Measurements from ENCODE around the gene SPATC1L. TPM values are rescaled to one million over a fixed set of nuclear protein-coding genes. Genes with fewer than 3 reads are reported as not detected.
"Not testable (repeated sequence)": the region's sequence is repeated elsewhere in the genome, so short reads cannot be mapped to it uniquely, and the experiment has no call there.

SPATC1L gene
- total RNA-seq, 6 donors from 2014 or later, result 0.91 to 22.0 (median 7.2) TPM

GRCh38 chr21:46228345-46229051 is 44.2 kb upstream of the SPATC1L start, which contains the start of gene LSS:
Gene LSS, minus strand, starts transcription at chr21:46228774. Its CDS starts 29 bp downstream, at chr21:46228745.
- peak; percentile 95 to 99 for ATAC-seq (ENCODE audit: low FRiP score in 2 of 2)
- DNase-seq, result peak; percentile 99 to 100
- Histone ChIP-seq H3K27me3 (no peaks in the 10 kb centered on the region), H3K4me1 (peaks cover 20 to 41% (median 32%) of the 10 kb centered on the region in 4 donors), H3K9me3 (no peaks in the 10 kb centered on the region), H3K36me3 (peaks cover 0 to 6% (median 0%) of the 10 kb centered on the region in 4 donors), H3K27ac (peak within 1 kb of the TSS; percentile 74 to 90 (median 85)), H3K4me3 (peak within 1 kb of the TSS; percentile 84 to 100 (median 87))
- WGBS, 2 donors, result 0 to 1% methylated on average over 2 to 15 of the region's 77 CpGs
- peak in 1 of 2 donors; percentile 87 for TF ChIP-seq POLR2AphosphoS5 (IDR thresholded peaks at IDR 0.05)
- TF ChIP-seq POLR2A (IDR thresholded peaks at IDR 0.05), result peak in 3 of 4 donors; percentile 49 to 82 (median 73)
- peak in 1 of 4 donors; percentile 62 for TF ChIP-seq EP300 (IDR thresholded peaks at IDR 0.05)
- peak in 1 of 6 experiments; percentile 14 for TF ChIP-seq CTCF (IDR thresholded peaks at IDR 0.05)

- peak overlapping the region; percentile 74 to 90 (median 85) for H3K27ac ChIP-seq
- no peaks in the 10 kb centered on the region for H3K27me3 ChIP-seq
- DNase-seq, result peak in 1 of 2 donors; percentile 68
- peaks cover 0 to 4% (median 2%) of the 10 kb centered on the region in 4 donors for H3K36me3 ChIP-seq
- ATAC-seq (ENCODE audit: low FRiP score in 2 of 2), result no peak
- H3K9me3 ChIP-seq, result no peaks in the 10 kb centered on the region
- peaks cover 20 to 43% (median 34%) of the 10 kb centered on the region in 4 donors for H3K4me1 ChIP-seq
- TF ChIP-seq EP300 (IDR thresholded peaks at IDR 0.05) (no peak), POLR2A (IDR thresholded peaks at IDR 0.05) (no peak), POLR2AphosphoS5 (IDR thresholded peaks at IDR 0.05) (no peak), CTCF (IDR thresholded peaks at IDR 0.05) (no peak)
- peak overlapping the region; percentile 84 to 100 (median 87) for H3K4me3 ChIP-seq
- 2% methylated on average over 20 of the region's 20 CpGs for WGBS, 2 donors
Observed at GRCh38 chr21:46227811-46228344, 43.6 kb upstream of the SPATC1L start.

- peak overlapping the region in 3 of 4 donors; percentile 84 to 90 (median 86) for H3K27ac ChIP-seq
- peaks cover 0 to 11% (median 6%) of the 10 kb centered on the region in 4 donors for H3K36me3 ChIP-seq
- peak in 1 of 2 donors; percentile 35 for ATAC-seq (ENCODE audit: low FRiP score in 2 of 2)
Observed at GRCh38 chr21:46226920-46227599, 42.8 kb upstream of the SPATC1L start.

GRCh38 chr21:46226146-46226545 is 41.9 kb upstream of the SPATC1L start:
- H3K27ac ChIP-seq, result peak overlapping the region in 2 of 4 donors; percentile 67 to 86
- H3K27me3 ChIP-seq, result no peaks in the 10 kb centered on the region
- peaks cover 20 to 54% (median 40%) of the 10 kb centered on the region in 4 donors for H3K4me1 ChIP-seq
- 90% methylated on average over 1 of the region's 1 CpG; no CpG with 5 or more reads in 1 of the 2 donors for WGBS, 2 donors
- ATAC-seq (ENCODE audit: low FRiP score in 2 of 2) (no peak), DNase-seq (no peak)
- H3K4me3 ChIP-seq, result peak overlapping the region in 1 of 4 donors; percentile 86
- no peaks in the 10 kb centered on the region for H3K9me3 ChIP-seq
- TF ChIP-seq POLR2A (IDR thresholded peaks at IDR 0.05), result no peak
- TF ChIP-seq CTCF (IDR thresholded peaks at IDR 0.05), result no peak
- no peak for TF ChIP-seq EP300 (IDR thresholded peaks at IDR 0.05)
- no peak for TF ChIP-seq POLR2AphosphoS5 (IDR thresholded peaks at IDR 0.05)
- H3K36me3 ChIP-seq, result peaks cover 0 to 20% (median 12%) of the 10 kb centered on the region in 4 donors

More at GRCh38 chr21:46226920-46227599, 42.8 kb upstream of the SPATC1L start:
- 61 to 64% methylated on average over 4 of the region's 4 CpGs for WGBS, 2 donors
- TF ChIP-seq POLR2A (IDR thresholded peaks at IDR 0.05) (peak in 2 of 4 donors; percentile 30 to 54), EP300 (IDR thresholded peaks at IDR 0.05) (no peak), POLR2AphosphoS5 (IDR thresholded peaks at IDR 0.05) (no peak), CTCF (IDR thresholded peaks at IDR 0.05) (no peak)
- no peaks in the 10 kb centered on the region for H3K9me3 ChIP-seq
- no peaks in the 10 kb centered on the region for H3K27me3 ChIP-seq
- peak in 1 of 2 donors; percentile 50 for DNase-seq
- H3K4me1 ChIP-seq, result peaks cover 20 to 50% (median 37%) of the 10 kb centered on the region in 4 donors
- H3K4me3 ChIP-seq, result peak overlapping the region; percentile 13 to 100 (median 85)

GRCh38 chr21:46223661-46224060 is 39.4 kb upstream of the SPATC1L start:
- not testable (repeated sequence) for DNase-seq; H3K9me3 ChIP-seq; H3K27ac ChIP-seq; H3K4me3 ChIP-seq; ATAC-seq (ENCODE audit: low FRiP score in 2 of 2); H3K27me3 ChIP-seq
- H3K4me1 ChIP-seq, result peaks cover 20 to 55% (median 39%) of the 10 kb centered on the region in 4 donors
- H3K36me3 ChIP-seq, result peaks cover 10 to 45% (median 30%) of the 10 kb centered on the region in 4 donors
- WGBS, 2 donors, result 95 to 99% methylated on average over 18 of the region's 18 CpGs

Data from upper lobe of left lung (tissue), 6 donors.